DMS53 (cell line): ENCODE measurements around the gene CUEDC1.

Source experiments
- DNase-seq: peaks from one replicate; lab custom pipeline; 2025; lab: John Stamatoyannopoulos, UW

The CUEDC1 gene, protein sequence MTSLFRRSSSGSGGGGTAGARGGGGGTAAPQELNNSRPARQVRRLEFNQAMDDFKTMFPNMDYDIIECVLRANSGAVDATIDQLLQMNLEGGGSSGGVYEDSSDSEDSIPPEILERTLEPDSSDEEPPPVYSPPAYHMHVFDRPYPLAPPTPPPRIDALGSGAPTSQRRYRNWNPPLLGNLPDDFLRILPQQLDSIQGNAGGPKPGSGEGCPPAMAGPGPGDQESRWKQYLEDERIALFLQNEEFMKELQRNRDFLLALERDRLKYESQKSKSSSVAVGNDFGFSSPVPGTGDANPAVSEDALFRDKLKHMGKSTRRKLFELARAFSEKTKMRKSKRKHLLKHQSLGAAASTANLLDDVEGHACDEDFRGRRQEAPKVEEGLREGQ

DNA sequence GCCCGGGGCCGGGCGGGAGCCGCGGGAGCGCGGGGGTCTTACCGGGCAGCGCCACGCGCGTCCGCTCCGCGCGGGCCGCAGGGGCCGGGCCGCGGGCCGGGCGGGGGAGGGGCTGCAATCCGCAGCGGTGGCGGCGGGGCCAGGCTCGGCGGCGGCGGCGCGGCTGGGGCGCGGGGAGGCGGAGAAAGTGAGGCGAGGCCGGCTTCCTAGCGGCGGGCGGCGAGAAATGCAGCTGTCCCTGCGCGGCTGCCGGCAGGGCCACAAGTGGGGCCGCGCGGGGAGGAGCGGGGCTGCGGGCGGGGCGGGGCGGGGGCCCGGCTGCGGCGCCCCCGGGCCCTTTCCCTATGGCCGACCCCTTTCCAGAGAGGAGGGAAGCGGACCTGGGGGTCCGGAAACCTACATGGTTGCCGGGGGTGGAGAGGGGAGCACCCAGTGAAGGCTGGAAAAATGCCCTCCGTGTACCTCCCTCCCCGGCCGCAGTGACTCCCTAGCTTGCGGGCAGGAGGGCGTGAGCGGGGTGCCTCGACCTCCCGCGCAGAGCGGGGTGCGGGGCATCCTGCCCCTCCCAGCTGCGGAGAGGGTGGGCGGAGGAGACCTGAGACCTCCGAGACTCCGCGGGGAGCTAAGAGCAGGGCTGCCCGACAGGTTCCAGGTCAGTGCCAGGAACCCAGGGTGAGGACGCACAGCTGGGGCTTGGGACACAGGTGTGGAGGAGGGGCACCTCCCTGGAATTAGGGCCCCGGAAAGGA lies at the start of gene CUEDC1:
TSS of gene CUEDC1 (minus strand) at position 230 of the 749 bp plus-strand sequence. CDS start 69,848 bp downstream, outside the sequence.
- DNase-seq = peak; percentile 82

DNA sequence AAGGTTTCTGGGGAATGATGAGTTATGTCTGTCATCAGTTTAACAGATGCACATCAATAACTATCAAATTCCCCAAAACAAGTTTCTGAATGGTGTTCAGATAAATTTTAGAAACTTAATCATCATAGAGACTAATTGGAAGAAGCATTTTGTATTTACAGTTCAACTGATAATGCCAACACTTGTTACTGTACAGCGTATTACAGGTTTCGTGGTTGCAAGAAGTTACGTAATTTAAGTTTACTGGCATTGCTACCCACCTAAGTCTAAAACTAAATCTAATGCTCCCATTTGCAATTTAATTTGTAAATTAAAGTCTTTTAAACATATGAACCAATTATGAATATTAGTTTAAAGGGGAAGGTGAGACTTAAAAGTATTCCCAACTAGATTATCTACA lies 48.8 kb upstream of the CUEDC1 start:
- no peak for DNase-seq

DNA sequence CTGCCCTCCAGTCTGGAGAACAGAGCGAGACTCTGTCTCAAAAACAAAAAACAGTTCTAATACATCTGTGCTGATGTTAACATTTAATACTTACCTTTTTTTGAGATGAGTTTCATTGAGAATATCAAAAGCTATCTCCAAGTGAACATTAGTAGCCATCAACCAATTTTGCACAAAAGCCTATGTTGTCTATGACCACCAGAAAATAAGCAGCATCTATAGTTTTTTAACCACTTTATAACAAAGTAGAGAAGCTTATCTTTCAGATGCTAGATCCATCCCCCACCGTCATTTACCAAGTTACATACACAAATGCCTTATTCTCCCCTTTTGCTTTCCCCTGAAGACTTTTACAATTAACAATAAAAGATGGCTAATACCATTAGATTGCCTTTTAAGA lies 47.8 kb upstream of the CUEDC1 start:
- DNase-seq = no peak

DNA sequence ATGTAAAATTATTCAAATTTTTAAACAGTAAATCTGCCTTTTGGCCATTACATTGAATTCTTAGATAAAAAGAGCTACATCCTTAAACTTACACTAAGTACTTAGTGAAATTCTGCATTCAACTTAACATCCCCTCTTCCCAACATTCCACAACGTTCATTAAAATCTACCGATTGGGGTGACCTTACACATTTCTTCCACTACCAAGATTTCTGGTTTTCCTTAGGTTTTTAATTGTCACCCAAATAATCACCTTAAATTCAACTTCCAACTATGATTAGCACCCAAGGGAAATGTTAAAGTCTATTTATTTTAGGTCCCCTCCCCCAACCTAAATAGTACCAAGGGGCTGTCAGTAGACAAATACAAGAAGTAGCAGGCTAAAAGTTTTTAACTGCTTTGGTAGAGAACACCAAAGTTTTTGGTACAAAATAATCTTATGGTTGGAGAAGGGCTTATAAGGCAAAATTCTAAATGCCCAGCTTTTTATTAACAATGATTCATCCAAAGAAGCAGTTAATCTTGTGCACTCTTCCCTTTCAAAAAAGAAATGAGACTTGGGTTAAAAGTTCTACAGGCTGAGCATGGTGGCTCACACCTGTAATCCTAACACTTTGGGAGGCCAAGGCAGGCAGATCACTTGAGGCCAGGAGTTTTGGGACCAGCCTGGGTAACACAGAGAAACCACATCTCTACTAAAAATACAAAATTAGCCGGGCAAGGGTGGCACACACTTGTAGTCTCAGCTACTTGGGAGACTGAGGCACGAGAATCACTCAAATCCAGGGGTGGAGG lies 47.1 kb upstream of the CUEDC1 start:
- no peak for DNase-seq

DNA sequence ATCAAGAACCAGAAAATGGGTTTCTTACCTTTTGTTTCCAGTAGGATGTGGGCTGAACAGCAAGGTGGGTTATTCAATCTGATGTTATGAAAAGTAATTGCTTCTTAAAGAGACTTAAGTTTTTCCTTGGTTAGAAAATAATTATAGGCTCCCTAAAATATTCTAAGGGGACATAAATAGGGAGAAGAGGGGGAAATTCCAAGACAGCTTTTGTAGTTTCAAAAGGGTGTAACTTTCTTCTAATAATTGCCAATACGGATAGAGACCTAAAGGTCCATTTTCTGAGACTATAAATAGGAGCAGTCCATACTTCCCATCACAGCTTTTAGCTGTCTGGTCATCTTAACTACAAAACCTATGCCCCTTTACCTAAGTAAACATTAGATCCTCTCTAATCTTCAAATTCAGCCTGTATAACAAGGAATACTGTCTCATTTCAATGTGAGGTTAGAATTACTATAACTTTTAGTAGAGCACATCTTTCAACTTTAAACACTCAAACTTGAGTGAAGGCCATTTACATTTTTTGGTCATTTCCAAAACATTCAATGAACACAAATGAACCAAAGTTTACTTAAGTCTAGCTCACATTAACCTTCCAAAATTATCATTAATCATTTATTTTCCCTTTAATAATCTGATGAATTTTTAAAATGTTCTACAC lies 46.4 kb upstream of the CUEDC1 start:
- DNase-seq = no peak

DNA sequence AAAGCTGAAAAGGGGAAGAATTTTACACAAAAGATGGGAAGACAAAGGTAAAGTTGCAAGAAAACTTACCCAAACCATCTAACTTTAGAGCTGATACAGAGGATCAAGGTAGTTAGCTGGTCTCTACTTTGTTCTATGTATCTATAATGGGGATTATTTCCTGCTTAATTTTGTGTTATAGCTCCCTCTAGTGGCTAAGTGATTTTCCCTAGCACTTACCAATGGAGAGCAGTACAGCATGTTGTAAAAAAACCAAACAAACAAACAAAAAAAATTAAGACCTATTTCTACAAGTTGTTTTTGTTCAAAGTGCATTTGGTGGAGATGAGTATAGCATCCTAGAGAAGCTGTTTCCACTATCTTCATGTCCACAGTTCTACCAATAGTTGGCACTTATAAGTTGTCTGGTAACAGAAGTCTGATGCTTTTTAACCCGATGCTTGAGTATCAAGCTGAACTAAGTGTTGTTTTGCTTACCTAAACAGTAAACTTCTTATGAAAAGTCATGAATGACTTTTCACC lies 44.3 kb upstream of the CUEDC1 start:
- DNase-seq = peak; percentile 80

DNA sequence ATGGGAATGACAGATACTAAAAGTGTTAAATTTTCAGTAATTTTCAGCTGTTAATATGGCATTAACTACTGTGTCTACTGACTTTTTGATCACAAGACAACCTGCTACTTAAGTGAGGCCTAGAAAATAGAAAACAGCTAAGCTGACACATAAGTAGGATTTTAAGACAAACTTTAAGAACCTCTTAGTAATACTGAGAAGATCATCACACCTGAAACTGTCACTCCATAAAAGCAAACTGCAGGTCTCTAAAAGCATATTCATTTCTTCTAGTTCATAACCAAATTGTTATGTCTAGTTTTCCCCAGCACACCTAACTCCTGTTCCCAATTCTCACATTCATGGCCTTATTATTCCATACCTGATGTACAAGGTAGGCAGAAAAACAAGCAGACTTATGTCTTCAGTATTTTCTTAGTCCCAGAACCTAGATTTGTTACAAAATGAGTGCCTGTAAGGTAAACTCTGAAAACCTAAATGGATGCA lies 43.8 kb upstream of the CUEDC1 start:
- DNase-seq = no peak

DNA sequence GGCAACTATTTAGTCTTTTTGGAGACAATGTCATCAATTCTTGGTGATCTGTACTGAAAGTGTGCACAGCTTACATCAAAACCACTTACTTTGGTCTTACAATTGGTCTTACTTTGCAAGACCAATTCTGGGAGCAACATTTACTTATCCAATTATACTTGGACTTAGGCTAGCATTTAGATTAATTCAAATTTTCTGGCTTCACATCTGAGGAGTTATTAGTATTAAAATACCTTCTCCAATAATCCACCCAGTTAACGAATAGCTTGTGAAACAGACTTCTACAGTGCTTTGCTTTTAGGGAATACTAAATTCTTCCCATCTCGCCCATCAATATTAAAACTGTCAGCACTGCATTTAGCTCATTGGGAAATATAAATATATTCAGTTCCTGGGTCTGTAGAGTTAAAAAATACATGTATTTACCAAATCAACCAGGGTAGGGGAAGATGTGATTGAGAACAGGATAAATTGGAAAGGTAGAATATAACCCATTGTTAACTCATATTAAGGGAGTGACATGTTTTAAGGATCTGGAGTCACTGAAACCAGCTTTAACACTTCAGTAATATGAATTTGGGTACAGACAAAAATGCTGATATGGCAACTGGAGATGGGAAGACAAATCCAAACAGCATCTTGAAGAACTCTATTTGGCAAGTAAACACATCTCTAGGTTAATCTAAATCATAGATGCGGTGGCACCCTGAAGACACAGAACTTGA lies 42.0 kb upstream of the CUEDC1 start:
- DNase-seq = no peak

DNA sequence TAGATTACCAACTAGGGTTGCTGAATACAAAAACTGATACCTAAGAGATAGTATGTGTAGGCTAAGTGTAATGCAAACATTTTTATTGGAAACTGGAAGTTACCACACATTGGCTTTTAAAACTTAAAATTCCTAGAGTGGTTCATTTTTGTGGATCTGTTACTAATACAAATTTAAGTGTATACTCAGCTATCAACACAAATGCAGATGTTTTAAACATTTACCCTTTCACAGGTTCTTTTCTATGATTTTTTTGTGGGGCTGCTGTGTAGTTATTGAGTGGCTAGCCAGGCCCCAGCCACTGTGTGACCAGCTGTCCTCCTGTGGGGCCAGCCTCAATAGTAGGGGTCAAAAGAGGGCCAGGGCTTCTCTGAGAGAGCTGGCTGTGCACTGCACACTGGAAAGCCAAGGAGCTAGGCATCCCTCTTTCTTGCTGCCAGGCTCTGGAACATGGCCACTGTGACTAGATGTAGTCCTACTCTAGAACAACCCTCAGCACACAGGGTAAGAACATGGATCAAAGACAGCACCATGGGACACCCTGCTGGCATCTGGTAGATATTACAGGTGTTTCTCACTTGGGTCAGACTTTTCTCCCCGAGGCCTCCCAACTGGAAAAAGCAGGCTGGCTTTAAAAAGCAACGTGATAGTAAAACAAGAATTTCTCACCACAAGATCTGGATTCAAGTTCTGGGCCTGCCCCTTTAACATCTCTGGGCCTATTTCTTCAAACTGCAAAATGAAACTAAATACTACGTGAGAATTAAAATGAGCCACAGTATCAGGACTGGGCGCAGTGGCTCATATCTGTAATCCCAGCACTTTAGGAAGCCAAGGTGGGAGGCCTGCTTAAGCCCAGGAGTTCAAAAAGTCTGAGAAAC lies 40.1 kb upstream of the CUEDC1 start:
- DNase-seq = peak; percentile 88

DNA sequence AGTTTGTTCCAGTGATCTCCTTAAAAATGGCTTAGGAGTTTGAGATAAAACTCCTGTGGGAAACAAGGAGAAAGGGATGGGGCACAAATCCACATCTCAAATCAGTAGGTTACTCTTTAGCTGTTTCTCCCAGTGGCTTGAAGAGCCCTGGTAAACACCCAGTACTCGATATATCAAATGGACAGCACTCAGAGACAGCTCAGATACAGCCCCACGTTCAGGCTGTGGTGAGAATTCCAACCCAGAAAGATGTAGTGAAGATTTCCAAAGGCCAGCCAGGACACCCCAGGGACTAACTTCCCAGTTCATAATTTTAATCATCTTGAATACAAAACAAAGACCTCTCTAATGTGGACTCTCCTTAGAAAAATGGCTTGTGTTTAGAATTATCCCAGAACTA lies 39.2 kb upstream of the CUEDC1 start:
- peak; percentile 29 for DNase-seq

DNA sequence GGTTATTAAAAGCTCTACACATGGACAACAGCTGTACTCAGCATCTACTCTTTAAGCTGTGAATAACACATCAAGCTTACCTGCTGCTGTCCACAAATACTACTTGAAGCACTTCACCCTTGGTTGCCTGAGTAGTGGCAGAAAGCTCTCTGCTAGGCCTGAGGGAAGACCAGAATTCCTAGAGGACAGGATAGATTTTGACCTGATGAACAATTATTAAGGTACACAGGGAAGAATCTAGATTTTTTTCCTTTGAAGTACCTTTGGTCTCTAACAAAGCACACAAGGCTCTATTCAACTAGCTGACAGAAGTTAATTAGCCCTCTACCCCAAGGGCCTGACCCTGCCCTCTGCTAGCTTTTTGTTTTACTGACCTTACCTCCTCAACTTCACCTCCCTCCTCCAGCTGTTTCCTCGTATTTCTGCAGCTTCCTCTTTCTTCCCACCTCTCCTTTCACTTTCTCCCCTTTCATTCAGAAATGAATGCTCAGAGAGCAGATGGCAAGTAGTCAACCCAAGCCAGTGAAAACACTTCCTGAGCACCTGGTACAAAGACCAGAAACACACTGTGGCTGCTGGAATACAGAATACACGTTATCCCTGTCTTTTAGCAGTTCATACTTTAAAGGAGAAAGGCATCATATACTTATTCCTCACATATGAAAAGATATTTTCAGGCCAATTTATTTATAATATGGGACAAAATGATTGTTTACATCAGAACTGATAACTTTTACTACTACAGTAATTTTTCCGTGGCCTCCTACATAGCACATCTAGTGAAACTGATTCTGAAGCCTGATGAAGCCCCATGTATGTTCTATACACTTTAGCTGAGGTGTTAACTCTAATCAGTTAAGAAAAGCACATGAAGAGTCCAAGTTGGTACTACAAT lies 38.5 kb upstream of the CUEDC1 start:
- peak; percentile 61 for DNase-seq

DNA sequence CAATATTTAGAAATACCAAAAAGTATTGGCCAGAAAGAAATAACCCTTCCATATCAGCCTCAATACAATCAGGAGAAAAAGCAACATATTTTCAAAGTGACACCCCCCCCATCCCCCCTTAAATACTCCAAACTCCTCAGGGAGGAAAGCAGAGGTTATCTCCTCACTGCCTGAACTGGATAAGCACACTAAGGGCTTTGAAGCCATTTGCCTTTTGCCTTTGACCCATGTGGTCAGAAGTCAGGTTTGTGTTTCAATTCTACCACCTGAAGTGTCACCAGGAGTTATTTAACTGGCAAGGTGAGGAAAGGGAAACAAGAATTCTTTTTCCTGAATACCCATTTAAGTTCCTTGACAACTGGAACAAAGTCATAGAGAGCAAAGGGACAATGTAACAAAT lies 36.3 kb upstream of the CUEDC1 start:
- DNase-seq = no peak

DNA sequence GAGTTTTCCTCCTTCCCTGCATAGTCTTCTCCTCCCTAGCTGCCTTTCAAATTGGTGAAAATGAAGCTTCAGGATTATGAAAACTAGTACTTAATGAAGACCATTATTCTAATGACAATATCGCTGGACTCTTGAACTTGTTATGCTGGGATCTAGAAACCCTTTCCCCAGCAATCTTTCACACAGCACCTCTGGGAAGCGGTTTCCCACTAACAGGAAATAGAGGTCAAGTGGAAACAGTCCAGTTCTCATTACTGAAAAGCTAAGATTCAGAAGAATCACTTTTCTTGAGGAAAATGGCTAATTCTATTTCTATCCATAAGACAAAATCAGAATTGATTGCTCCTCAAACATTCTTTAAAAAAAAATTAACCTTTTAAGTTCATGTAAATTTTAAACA lies 34.8 kb upstream of the CUEDC1 start:
- DNase-seq = no peak

DNA sequence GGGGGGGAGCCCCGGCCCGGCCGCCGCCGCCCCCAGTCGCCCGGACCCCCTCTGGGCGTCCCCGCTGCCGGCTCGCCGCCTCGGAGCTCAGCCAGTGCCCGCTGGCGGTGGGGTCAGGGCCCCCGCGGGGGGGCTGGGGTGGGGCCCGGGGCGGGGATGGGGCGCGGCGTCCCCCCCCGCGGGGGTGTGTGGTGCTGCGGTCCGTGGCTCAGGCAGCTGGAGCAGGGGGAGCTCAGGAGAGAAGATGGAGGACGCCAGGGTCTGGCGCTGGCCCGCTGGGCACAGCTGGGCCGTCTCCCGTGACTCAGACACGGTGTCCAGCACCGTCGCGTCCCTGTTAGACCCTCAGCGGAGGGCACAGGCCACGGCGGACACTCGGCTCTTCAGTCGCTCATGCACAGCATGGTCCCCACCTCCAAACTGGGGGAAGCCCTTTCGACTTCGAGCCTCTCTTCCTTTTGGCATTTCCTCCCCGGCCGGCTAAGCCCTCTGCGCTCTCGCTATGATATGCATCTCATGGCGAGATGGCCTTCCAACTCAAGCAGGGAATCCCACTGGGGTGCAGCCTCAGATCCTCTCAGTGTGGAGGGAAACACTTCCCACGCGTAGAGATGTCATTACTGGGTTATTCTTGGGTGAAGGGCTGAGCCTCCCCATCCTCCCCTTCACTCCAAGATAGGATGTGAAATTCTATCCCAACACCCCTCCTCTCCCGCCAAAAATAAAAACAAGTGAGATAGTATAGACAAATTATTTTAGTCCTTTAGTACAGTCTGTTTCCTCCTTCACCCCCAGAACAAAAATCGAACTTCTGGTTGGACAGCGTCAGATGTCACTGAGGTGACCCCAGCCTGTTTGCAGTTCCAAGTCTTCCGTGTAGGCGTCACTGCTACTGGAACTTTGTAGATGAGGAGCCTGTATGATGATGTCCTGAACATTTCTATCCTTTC lies 33.4 kb upstream of the CUEDC1 start:
- DNase-seq = peak; percentile 82

DNA sequence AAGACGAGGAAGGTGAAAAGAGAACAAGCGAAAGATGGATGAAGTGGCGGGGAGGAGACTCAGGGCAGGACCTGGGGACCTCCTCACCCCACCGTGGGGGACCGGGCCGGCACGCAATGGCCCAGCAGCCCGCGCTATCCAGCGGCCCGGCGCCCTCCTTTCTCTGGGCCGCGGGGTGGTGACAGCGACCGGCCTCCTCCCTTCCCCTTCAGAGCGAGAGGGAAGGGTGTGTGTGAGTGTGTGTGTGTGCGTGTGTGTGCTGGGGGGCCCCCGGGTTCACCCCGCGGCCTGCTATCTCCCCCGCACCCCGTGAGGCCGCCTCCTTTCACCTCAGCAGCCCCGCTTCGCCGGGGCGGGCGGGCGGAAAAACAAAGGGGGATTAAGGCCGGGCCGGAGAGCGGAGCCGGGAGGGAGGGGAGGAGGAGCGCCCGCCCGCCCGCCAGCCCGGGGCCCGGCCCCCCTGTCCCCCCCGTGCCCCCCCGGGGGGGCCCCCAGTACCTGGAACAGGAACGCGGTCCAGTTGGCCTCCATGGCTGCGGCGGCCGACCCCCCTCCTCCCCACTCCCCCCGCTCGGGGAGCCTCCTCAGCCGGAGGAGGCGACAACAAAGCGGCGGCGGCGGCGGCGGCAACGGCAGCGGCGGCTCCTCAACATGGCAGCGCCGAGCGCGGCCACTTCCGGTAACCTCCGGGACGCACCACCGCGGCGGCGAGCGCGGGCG lies 32.5 kb upstream of the CUEDC1 start, which contains the start of gene VEZF1:
TSS of gene VEZF1 (minus strand) at position 674 of the 720 bp plus-strand sequence. CDS start at position 531, 143 bp downstream.
- DNase-seq = peak; percentile 84

DNA sequence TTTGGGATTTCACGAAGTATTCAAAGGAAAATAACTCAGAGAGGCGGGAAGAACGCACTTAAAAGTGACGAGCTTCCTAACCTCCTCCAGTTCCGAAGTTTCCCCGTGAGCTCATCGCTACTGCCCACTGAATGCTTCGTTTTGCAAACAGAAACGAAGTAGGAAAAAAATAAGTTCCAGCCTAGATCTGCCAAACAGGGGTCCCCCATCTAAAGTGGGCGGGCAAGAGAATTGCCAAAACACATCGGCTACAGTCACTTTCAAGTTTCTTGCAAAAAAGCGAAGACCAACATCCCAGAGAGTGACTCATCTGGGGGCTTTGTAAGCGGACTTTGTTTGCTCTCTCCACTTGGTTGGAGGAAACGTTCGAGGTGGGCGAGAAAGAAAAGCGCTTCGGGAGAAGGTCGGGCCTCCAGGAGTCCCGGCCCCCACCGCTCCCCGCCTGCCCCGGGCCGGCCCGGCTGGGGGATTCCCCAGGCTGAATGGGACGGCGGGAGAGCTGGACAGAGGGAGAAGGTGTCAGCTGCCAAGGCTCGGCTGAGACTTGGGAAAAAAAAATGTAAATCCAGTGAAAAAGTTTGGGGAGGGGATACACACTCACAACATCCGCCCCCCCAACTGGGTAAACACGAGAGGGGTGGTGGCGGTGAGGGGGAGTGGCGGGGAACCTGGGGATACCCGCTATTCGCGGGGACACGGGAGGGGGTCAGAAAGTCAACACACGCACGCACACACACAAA lies 31.8 kb upstream of the CUEDC1 start:
- DNase-seq = peak; percentile 65
